Panc1 (cell line): ENCODE data around the gene EAPP.

Experiments
- CTCF ChIP-seq: fragments of 450-650 bp; IDR thresholded peaks from 2 replicates; pipeline ENCODE4 v1.5.1; 2017; ENCODE audit warnings: mild to moderate bottlenecking
- POLR2AphosphoS5 ChIP-seq: IDR thresholded peaks from 2 replicates; pipeline ENCODE4 v1.6.1; 2012; ENCODE audit warnings: mild to moderate bottlenecking, low read depth, low read length, moderate library complexity
- TCF7L2 ChIP-seq: IDR thresholded peaks from 2 replicates; pipeline ENCODE4 v1.6.1; 2011; ENCODE audit warnings: mild to moderate bottlenecking, low read depth, low read length, inconsistent platforms

- TF ChIP-seq CTCF (no peak), POLR2AphosphoS5 (no peak), TCF7L2 (no peak)
Observed at GRCh38 chr14:34554540-34555250, 15.2 kb upstream of the EAPP start.
